Measurements from ENCODE around the gene TMEM212.
A peak's percentile ranks its signal among the peaks of the same experiment; 100 is the strongest.

TMEM212 gene

GRCh38 chr3:171842864-171843518 is at the start of gene TMEM212:
Gene TMEM212, plus strand, starts transcription at chr3:171843349. Its CDS starts 35 bp downstream, at chr3:171843384.
- H4K20me1 ChIP-seq = no peaks in the 10 kb centered on the region
- H3K4me2 ChIP-seq = no peak within 1 kb of the TSS; the same call in 1 of the 2 replicates
- H3K4me3 ChIP-seq = no peak within 1 kb of the TSS
- TF ChIP-seq Cebpa-rat (IDR thresholded peaks at IDR 0.05) = no peak
- H3K9ac ChIP-seq = no peak within 1 kb of the TSS
- no peak within 1 kb of the TSS for H3K27ac ChIP-seq
- no peaks in the 10 kb centered on the region for H3K27me3 ChIP-seq
- no peaks in the 10 kb centered on the region for H3K36me3 ChIP-seq
- H3K9me3 ChIP-seq = peaks cover 8% of the 10 kb centered on the region
- H3K4me1 ChIP-seq = peaks cover 87% of the 10 kb centered on the region

GRCh38 chr3:171796625-171797264 is 46.4 kb upstream of the TMEM212 start:
- no peaks in the 10 kb centered on the region for H4K20me1 ChIP-seq
- no peaks in the 10 kb centered on the region for H3K36me3 ChIP-seq
- TF ChIP-seq Cebpa-rat (IDR thresholded peaks at IDR 0.05) = no peak
- H3K4me1 ChIP-seq = peaks cover 39% of the 10 kb centered on the region
- no peak overlapping the region for H3K9ac ChIP-seq
- H3K4me3 ChIP-seq = no peak overlapping the region
- H3K27ac ChIP-seq = no peak overlapping the region
- peak overlapping the region; percentile 53 for H3K4me2 ChIP-seq
- H3K27me3 ChIP-seq = no peaks in the 10 kb centered on the region
- no peaks in the 10 kb centered on the region; the same call in 1 of the 2 replicates for H3K9me3 ChIP-seq

- Histone ChIP-seq H3K4me1 (peaks cover 39% of the 10 kb centered on the region), H3K4me3 (no peak overlapping the region)
Observed at GRCh38 chr3:171797265-171797679, 45.9 kb upstream of the TMEM212 start.

GRCh38 chr3:171797873-171798272 is 45.3 kb upstream of the TMEM212 start:
- H3K9ac ChIP-seq = no peak overlapping the region
- no peak overlapping the region for H3K4me3 ChIP-seq
- no peaks in the 10 kb centered on the region for H3K27me3 ChIP-seq
- H3K4me2 ChIP-seq = peak overlapping the region; percentile 53
- no peaks in the 10 kb centered on the region for H4K20me1 ChIP-seq
- H3K9me3 ChIP-seq = no peaks in the 10 kb centered on the region; the same call in 1 of the 2 replicates
- no peak overlapping the region for H3K27ac ChIP-seq
- H3K36me3 ChIP-seq = no peaks in the 10 kb centered on the region
- TF ChIP-seq Cebpa-rat (IDR thresholded peaks at IDR 0.05) = no peak
- H3K4me1 ChIP-seq = peaks cover 38% of the 10 kb centered on the region

More at GRCh38 chr3:171797265-171797679, 45.9 kb upstream of the TMEM212 start:
- no peak overlapping the region for H3K9ac ChIP-seq
- H3K27ac ChIP-seq = no peak overlapping the region
- no peaks in the 10 kb centered on the region for H4K20me1 ChIP-seq
- no peaks in the 10 kb centered on the region for H3K27me3 ChIP-seq
- no peak for TF ChIP-seq Cebpa-rat (IDR thresholded peaks at IDR 0.05)
- H3K4me2 ChIP-seq = peak overlapping the region; percentile 53
- H3K9me3 ChIP-seq = no peaks in the 10 kb centered on the region; the same call in 1 of the 2 replicates
- no peaks in the 10 kb centered on the region for H3K36me3 ChIP-seq

GRCh38 chr3:171799501-171799900 is 43.6 kb upstream of the TMEM212 start:
- H4K20me1 ChIP-seq = no peaks in the 10 kb centered on the region
- no peak overlapping the region for H3K27ac ChIP-seq
- no peaks in the 10 kb centered on the region for H3K27me3 ChIP-seq
- no peak overlapping the region for H3K9ac ChIP-seq
- no peaks in the 10 kb centered on the region; the same call in 1 of the 2 replicates for H3K9me3 ChIP-seq
- peaks cover 37% of the 10 kb centered on the region for H3K4me1 ChIP-seq
- TF ChIP-seq Cebpa-rat (IDR thresholded peaks at IDR 0.05) = no peak
- H3K4me2 ChIP-seq = no peak overlapping the region
- no peak overlapping the region for H3K4me3 ChIP-seq
- H3K36me3 ChIP-seq = no peaks in the 10 kb centered on the region

- H3K9ac ChIP-seq = no peak overlapping the region
- H3K4me2 ChIP-seq = no peak overlapping the region
- H3K36me3 ChIP-seq = no peaks in the 10 kb centered on the region
- no peaks in the 10 kb centered on the region; the same call in 1 of the 2 replicates for H3K9me3 ChIP-seq
- H4K20me1 ChIP-seq = no peaks in the 10 kb centered on the region
- no peaks in the 10 kb centered on the region for H3K27me3 ChIP-seq
- no peak overlapping the region for H3K4me3 ChIP-seq
- TF ChIP-seq Cebpa-rat (IDR thresholded peaks at IDR 0.05) = no peak
- H3K27ac ChIP-seq = no peak overlapping the region
- H3K4me1 ChIP-seq = peaks cover 31% of the 10 kb centered on the region
Observed at GRCh38 chr3:171801738-171802589, 41.2 kb upstream of the TMEM212 start.

GRCh38 chr3:171802590-171802956 is 40.6 kb upstream of the TMEM212 start:
- H3K9ac ChIP-seq = no peak overlapping the region
- no peak for TF ChIP-seq Cebpa-rat (IDR thresholded peaks at IDR 0.05)
- H3K36me3 ChIP-seq = no peaks in the 10 kb centered on the region
- no peaks in the 10 kb centered on the region; the same call in 1 of the 2 replicates for H3K9me3 ChIP-seq
- no peaks in the 10 kb centered on the region for H3K27me3 ChIP-seq
- H3K4me3 ChIP-seq = no peak overlapping the region
- no peaks in the 10 kb centered on the region for H4K20me1 ChIP-seq
- H3K4me2 ChIP-seq = no peak overlapping the region
- peaks cover 25% of the 10 kb centered on the region for H3K4me1 ChIP-seq
- H3K27ac ChIP-seq = no peak overlapping the region

GRCh38 chr3:171803044-171803443 is 40.1 kb upstream of the TMEM212 start:
- H3K9me3 ChIP-seq = no peaks in the 10 kb centered on the region; the same call in 1 of the 2 replicates
- no peaks in the 10 kb centered on the region for H3K36me3 ChIP-seq
- peaks cover 20% of the 10 kb centered on the region for H3K4me1 ChIP-seq
- H3K4me3 ChIP-seq = no peak overlapping the region
- TF ChIP-seq Cebpa-rat (IDR thresholded peaks at IDR 0.05) = no peak
- no peaks in the 10 kb centered on the region for H4K20me1 ChIP-seq
- no peak overlapping the region for H3K9ac ChIP-seq
- H3K4me2 ChIP-seq = no peak overlapping the region
- H3K27me3 ChIP-seq = no peaks in the 10 kb centered on the region
- H3K27ac ChIP-seq = no peak overlapping the region

- peaks cover 23% of the 10 kb centered on the region for H3K4me1 ChIP-seq
- no peak overlapping the region for H3K9ac ChIP-seq
- H3K27ac ChIP-seq = no peak overlapping the region
Observed at GRCh38 chr3:171804618-171805389, 38.3 kb upstream of the TMEM212 start.

More at GRCh38 chr3:171804618-171805389, 38.3 kb upstream of the TMEM212 start:
- Histone ChIP-seq H3K9me3 (no peaks in the 10 kb centered on the region), H3K27me3 (no peaks in the 10 kb centered on the region), H3K4me2 (no peak overlapping the region), H3K4me3 (no peak overlapping the region), H4K20me1 (no peaks in the 10 kb centered on the region), H3K36me3 (no peaks in the 10 kb centered on the region)
- no peak for TF ChIP-seq Cebpa-rat (IDR thresholded peaks at IDR 0.05)
